Measurements from ENCODE around the gene UBASH3A. TPM values are rescaled to one million over a fixed set of nuclear protein-coding genes. Genes with fewer than 3 reads are reported as not detected.

The UBASH3A gene
- total RNA-seq, 1 experiment from 2014 or later, result not detected

DNA sequence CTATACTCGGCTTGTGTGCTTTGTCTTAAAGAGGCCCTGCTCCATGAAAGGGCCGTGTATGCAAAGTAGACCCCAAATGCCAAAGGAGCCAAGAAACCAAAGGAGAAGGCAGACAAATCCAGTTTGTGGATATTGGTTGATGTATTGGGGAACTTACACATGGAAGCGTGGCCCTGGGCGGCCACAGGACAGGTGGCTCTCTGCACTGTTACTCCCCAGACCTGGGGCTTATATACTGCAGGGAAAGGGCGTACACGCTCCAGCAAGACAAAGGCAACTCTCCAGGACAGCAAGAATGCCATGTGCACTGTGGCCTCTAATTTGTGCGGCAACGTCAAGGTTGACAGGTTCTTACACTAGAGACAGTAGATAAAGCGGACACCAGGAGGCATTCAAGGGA is 67.5 kb downstream of the UBASH3A start:
- peaks cover 30% of the 10 kb centered on the region for H3K4me1 ChIP-seq
- TF ChIP-seq, protein P1, sequence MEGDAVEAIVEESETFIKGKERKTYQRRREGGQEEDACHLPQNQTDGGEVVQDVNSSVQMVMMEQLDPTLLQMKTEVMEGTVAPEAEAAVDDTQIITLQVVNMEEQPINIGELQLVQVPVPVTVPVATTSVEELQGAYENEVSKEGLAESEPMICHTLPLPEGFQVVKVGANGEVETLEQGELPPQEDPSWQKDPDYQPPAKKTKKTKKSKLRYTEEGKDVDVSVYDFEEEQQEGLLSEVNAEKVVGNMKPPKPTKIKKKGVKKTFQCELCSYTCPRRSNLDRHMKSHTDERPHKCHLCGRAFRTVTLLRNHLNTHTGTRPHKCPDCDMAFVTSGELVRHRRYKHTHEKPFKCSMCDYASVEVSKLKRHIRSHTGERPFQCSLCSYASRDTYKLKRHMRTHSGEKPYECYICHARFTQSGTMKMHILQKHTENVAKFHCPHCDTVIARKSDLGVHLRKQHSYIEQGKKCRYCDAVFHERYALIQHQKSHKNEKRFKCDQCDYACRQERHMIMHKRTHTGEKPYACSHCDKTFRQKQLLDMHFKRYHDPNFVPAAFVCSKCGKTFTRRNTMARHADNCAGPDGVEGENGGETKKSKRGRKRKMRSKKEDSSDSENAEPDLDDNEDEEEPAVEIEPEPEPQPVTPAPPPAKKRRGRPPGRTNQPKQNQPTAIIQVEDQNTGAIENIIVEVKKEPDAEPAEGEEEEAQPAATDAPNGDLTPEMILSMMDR (IDR thresholded peaks at IDR 0.05; ENCODE audit: insufficient read depth in 1 of 2, low read depth in 1 of 2, low read length in 1 of 2, severe bottlenecking in 1 of 2, unreplicated experiment in 1 of 2), result no peak
- Mint-ChIP-seq H3K27ac (ENCODE audit: unreplicated experiment) (no peak overlapping the region), H3K27me3 (ENCODE audit: insufficient read depth, unreplicated experiment) (no peaks in the 10 kb centered on the region), H3K4me1 (ENCODE audit: low read depth, unreplicated experiment) (peaks cover 24% of the 10 kb centered on the region), H3K9me3 (ENCODE audit: unreplicated experiment) (no peaks in the 10 kb centered on the region), H3K4me3 (ENCODE audit: unreplicated experiment) (no peak overlapping the region), H3K36me3 (ENCODE audit: insufficient read depth, unreplicated experiment) (no peaks in the 10 kb centered on the region)
- H3K4me3 ChIP-seq (ENCODE audit: low read depth, low read length), result no peak overlapping the region
- no peaks in the 10 kb centered on the region for H3K9me3 ChIP-seq
- BruUV-seq (replicated peaks), result no TSS peak
- ChIA-PET CTCF (no interaction called here), POLR2A (no interaction called here)
- intact Hi-C loops (cut with micrococcal nuclease; ENCODE audit: unreplicated experiment), result no loop called here
- no peak for DNase-seq
- H3K36me3 ChIP-seq (ENCODE audit: control insufficient read depth, insufficient read depth, low read length), result no peaks in the 10 kb centered on the region
- no peaks in the 10 kb centered on the region for H3K27me3 ChIP-seq (replicated peaks; ENCODE audit: control insufficient read depth, insufficient read depth, low read length)

DNA sequence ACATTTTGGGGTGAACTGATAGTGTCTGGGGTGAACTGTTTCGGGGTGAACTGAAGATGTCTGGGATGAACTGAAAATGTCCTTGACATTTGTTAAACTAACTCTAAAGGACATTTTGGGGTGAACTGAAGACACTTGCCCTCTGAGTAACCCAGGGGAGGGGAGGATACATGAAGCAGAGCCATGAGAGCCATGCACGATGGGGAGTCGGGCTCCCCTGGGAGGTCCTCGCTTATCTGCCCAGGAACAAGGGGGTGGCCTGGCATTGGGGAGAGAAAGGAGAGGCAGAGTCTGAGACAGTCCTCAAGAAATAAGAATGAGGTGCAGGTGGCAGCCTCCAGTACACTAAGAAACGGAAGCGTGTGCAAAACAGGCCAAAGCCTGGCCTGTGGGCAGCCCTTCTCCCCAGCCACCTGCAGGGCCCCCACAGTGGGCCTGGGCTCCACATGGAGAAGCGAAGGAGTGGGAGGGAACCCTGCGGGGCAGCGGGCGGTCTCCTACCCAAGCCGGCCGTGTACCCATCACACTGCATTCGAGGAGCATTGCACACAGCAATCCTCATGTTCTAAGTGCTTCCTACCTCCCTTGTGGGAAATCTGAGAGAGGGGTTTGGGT is 68.1 kb downstream of the UBASH3A start:
- Mint-ChIP-seq H3K36me3 (ENCODE audit: insufficient read depth, unreplicated experiment) (no peaks in the 10 kb centered on the region), H3K27ac (ENCODE audit: unreplicated experiment) (no peak overlapping the region), H3K9me3 (ENCODE audit: unreplicated experiment) (no peaks in the 10 kb centered on the region), H3K4me1 (ENCODE audit: low read depth, unreplicated experiment) (peaks cover 23% of the 10 kb centered on the region), H3K4me3 (ENCODE audit: unreplicated experiment) (no peak overlapping the region), H3K27me3 (ENCODE audit: insufficient read depth, unreplicated experiment) (no peaks in the 10 kb centered on the region)
- no peak for DNase-seq
- POLR2A ChIA-PET, result no interaction called here
- no peaks in the 10 kb centered on the region for H3K9me3 ChIP-seq
- CTCF ChIA-PET, result no interaction called here
- H3K27me3 ChIP-seq (replicated peaks; ENCODE audit: control insufficient read depth, insufficient read depth, low read length), result no peaks in the 10 kb centered on the region
- TF ChIP-seq, protein P1 (IDR thresholded peaks at IDR 0.05; ENCODE audit: insufficient read depth in 1 of 2, low read depth in 1 of 2, low read length in 1 of 2, severe bottlenecking in 1 of 2, unreplicated experiment in 1 of 2), result no peak
- peaks cover 30% of the 10 kb centered on the region for H3K4me1 ChIP-seq
- no peak overlapping the region for H3K4me3 ChIP-seq (ENCODE audit: low read depth, low read length)
- intact Hi-C loops (cut with micrococcal nuclease; ENCODE audit: unreplicated experiment), result no loop called here
- no TSS peak for BruUV-seq (replicated peaks)
- H3K36me3 ChIP-seq (ENCODE audit: control insufficient read depth, insufficient read depth, low read length), result no peaks in the 10 kb centered on the region

DNA sequence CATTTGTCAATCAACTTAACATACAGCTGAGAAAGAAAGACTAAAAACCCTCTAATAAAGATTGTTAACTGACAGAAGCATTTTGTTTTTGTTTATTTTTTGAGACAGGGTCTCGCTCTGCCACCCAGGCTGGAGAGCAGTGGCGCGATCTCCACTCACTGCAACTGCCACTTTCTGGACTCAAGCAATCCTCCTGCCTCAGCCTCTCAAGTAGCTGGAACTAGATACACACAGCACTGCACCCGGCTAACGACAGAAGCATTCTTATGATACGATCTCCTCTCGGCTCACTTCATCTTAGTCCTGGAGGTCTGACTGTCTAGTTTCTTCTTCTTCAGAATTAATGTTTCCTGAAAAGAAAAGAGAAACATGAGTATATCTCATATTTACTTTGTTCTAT is 68.8 kb downstream of the UBASH3A start:
- ChIA-PET CTCF (no interaction called here), POLR2A (no interaction called here)
- Histone ChIP-seq H3K27me3 (replicated peaks; ENCODE audit: control insufficient read depth, insufficient read depth, low read length) (no peaks in the 10 kb centered on the region), H3K36me3 (ENCODE audit: control insufficient read depth, insufficient read depth, low read length) (no peaks in the 10 kb centered on the region), H3K4me1 (peaks cover 29% of the 10 kb centered on the region), H3K9me3 (no peaks in the 10 kb centered on the region), H3K4me3 (ENCODE audit: low read depth, low read length) (no peak overlapping the region)
- Mint-ChIP-seq H3K27ac (ENCODE audit: unreplicated experiment) (no peak overlapping the region), H3K9me3 (ENCODE audit: unreplicated experiment) (no peaks in the 10 kb centered on the region), H3K4me1 (ENCODE audit: low read depth, unreplicated experiment) (peaks cover 16% of the 10 kb centered on the region), H3K36me3 (ENCODE audit: insufficient read depth, unreplicated experiment) (no peaks in the 10 kb centered on the region), H3K4me3 (ENCODE audit: unreplicated experiment) (no peak overlapping the region), H3K27me3 (ENCODE audit: insufficient read depth, unreplicated experiment) (no peaks in the 10 kb centered on the region)
- BruUV-seq (replicated peaks), result no TSS peak
- TF ChIP-seq, protein P1 (IDR thresholded peaks at IDR 0.05; ENCODE audit: insufficient read depth in 1 of 2, low read depth in 1 of 2, low read length in 1 of 2, severe bottlenecking in 1 of 2, unreplicated experiment in 1 of 2), result no peak
- intact Hi-C loops (cut with micrococcal nuclease; ENCODE audit: unreplicated experiment), result no loop called here
- DNase-seq, result no peak

Data from Caco-2 (cell line).